ENCODE data around the gene DIO3. TPM values are rescaled to one million over a fixed set of nuclear protein-coding genes. Genes with fewer than 3 reads are reported as not detected.

DIO3 gene
- total RNA-seq, 1 donor from 2014 or later, result not detected

- no peaks in the 10 kb centered on the region for H3K36me3 ChIP-seq
- H3K4me3 ChIP-seq, result no peak overlapping the region
- H3K27me3 ChIP-seq (ENCODE audit: low read depth), result peaks cover 89% of the 10 kb centered on the region
- no peak overlapping the region for H3K27ac ChIP-seq (replicated peaks)
- peaks cover 9% of the 10 kb centered on the region for H3K4me1 ChIP-seq
- no peak for DNase-seq
- intact Hi-C loops (cut with micrococcal nuclease), result no loop called here
- no peak for TF ChIP-seq CTCF (IDR thresholded peaks at IDR 0.05; ENCODE audit: borderline replicate concordance)
- peaks cover 17% of the 10 kb centered on the region for H3K9me3 ChIP-seq (replicated peaks)
These were observed 3.2 kb upstream of the DIO3 start for GRCh38 chr14:101557811-101558738.

DNA sequence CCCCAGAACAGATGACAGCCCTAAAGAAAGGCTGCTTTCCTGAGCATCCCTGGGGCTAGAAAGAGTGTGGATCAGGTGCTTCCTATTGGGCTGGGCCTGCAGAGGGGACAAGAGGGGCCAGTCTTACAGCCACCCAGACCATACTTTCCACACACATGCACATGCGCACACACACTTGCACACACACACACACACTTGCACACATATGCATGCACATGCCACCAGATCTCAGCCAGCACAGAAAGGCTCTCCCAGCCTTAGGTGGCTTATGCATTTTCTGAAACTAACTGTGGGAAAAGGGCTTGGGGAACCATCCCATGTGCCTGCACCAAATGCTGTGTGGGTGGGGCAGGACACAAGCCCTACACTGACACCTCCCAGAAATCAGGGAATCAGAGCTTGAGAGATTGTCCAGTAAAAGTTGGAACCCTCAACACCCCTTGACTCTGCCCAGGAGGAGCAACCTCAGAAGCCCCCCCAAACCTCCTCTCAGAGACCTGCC lies 2.5 kb upstream of the DIO3 start:
- intact Hi-C loops (cut with micrococcal nuclease), result no loop called here
- Histone ChIP-seq H3K4me3 (peak overlapping the region; percentile 62), H3K4me1 (peaks cover 9% of the 10 kb centered on the region), H3K27ac (replicated peaks) (no peak overlapping the region), H3K9me3 (replicated peaks) (peaks cover 17% of the 10 kb centered on the region), H3K36me3 (no peaks in the 10 kb centered on the region), H3K27me3 (ENCODE audit: low read depth) (peaks cover 89% of the 10 kb centered on the region)
- TF ChIP-seq CTCF (IDR thresholded peaks at IDR 0.05; ENCODE audit: borderline replicate concordance), result no peak
- no peak for DNase-seq

DNA sequence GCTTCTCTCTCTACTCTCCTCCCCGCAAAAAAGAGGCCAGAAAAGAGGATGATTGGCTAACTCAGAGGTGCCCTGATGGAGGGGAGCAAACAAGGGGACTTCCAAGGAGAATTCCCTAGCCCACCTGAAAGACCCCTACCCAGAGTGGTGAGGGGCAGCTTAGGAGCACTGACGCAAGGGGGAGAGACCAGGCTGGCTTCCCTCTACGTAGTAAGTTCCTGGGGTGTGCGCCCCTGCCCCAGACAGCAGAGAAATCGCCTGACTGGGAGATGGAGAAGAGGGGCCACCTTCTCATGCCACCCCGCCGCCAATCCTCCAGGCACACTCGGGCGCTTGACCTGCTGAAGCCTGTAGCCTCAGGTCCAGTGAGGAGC lies 2.1 kb upstream of the DIO3 start:
- Histone ChIP-seq H3K27ac (replicated peaks) (peak overlapping the region; percentile 31), H3K4me3 (peak overlapping the region; percentile 62), H3K36me3 (no peaks in the 10 kb centered on the region), H3K9me3 (replicated peaks) (peaks cover 17% of the 10 kb centered on the region), H3K27me3 (ENCODE audit: low read depth) (peaks cover 89% of the 10 kb centered on the region), H3K4me1 (peaks cover 13% of the 10 kb centered on the region)
- no peak for DNase-seq
- intact Hi-C loops (cut with micrococcal nuclease), result no loop called here
- no peak for TF ChIP-seq CTCF (IDR thresholded peaks at IDR 0.05; ENCODE audit: borderline replicate concordance)

- H3K4me3 ChIP-seq, result peak overlapping the region; percentile 62
- H3K27ac ChIP-seq (replicated peaks), result peak overlapping the region; percentile 31
- peaks cover 20% of the 10 kb centered on the region for H3K4me1 ChIP-seq
- peaks cover 17% of the 10 kb centered on the region for H3K9me3 ChIP-seq (replicated peaks)
- peak; percentile 21 for TF ChIP-seq CTCF (IDR thresholded peaks at IDR 0.05; ENCODE audit: borderline replicate concordance)
- H3K27me3 ChIP-seq (ENCODE audit: low read depth), result peaks cover 89% of the 10 kb centered on the region
- no peaks in the 10 kb centered on the region for H3K36me3 ChIP-seq
- peak; percentile 32 for DNase-seq
- intact Hi-C loops (cut with micrococcal nuclease), result no loop called here
These were observed 1.4 kb upstream of the DIO3 start for GRCh38 chr14:101559624-101560533.

DNA sequence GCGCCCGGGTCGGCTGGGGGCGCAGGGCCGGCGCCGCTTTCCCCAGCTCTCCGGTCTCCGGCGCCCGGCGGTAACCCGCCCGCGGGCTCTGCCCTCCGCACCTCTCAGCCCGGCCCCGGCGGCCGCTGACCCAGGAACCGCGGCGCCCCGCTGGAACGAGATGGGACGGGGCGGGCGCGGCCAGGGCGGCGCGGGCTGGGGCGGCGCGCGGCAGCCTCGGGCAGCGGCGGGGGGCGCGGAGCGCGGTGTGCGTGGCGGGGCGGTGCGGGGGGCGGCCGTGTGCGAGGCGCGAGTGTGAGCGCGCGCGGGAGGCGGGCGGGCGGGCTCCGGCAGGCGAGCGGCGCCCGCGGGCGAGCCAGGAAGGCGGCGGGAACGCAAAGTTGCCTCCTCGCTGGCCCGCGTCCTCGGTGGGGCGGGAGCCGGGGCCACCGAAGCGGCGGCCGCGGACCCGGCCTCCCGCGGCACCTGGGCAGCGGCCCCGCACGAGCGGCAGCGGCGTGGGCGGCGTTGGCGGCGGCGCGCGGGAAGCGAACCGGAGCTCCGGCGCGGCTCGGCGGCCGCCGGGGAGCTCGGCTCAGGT lies 671 bp upstream of the DIO3 start:
- Histone ChIP-seq H3K36me3 (no peaks in the 10 kb centered on the region), H3K27me3 (ENCODE audit: low read depth) (peaks cover 91% of the 10 kb centered on the region), H3K27ac (replicated peaks) (no peak overlapping the region), H3K4me1 (peaks cover 25% of the 10 kb centered on the region), H3K9me3 (replicated peaks) (peaks cover 17% of the 10 kb centered on the region), H3K4me3 (peak overlapping the region; percentile 62)
- DNase-seq, result no peak
- no peak for TF ChIP-seq CTCF (IDR thresholded peaks at IDR 0.05; ENCODE audit: borderline replicate concordance)
- intact Hi-C loops (cut with micrococcal nuclease), result no loop called here

All from left ventricle myocardium inferior (tissue), 1 donor.